Medulla oblongata (tissue), 1 donor: ENCODE data around the gene SLC22A12.

ENCODE experiments used
- DNase-seq: peaks from one replicate; pipeline ENCODE4 v3.0.0-alpha.2; 2015; ENCODE audit errors: extremely low spot score

SLC22A12 gene

GRCh38 chr11:64624883-64625481, 34.0 kb downstream of the SLC22A12 start:
- peak; percentile 59 for DNase-seq

DNA sequence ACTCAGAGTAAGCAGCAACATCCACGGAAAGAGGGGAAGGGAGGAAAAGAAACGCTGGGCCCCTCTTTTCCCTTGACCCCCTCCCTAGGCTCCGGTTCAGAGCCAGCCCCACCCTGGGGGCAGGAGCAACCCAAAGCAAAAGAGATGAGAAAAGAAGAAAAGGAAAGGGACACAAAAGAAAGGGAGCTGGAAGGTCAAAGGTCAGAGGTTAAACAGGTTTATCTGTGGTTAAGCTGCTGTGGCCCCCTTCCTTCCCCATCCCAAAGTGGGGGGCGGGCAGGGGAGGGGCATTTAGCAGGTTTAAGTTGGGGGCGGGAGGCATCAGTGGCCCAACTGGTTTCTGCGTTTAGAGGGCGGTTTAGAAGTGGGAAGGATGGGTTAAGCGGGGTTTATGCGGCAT, 35.6 kb downstream of the SLC22A12 start:
- no peak for DNase-seq

DNA sequence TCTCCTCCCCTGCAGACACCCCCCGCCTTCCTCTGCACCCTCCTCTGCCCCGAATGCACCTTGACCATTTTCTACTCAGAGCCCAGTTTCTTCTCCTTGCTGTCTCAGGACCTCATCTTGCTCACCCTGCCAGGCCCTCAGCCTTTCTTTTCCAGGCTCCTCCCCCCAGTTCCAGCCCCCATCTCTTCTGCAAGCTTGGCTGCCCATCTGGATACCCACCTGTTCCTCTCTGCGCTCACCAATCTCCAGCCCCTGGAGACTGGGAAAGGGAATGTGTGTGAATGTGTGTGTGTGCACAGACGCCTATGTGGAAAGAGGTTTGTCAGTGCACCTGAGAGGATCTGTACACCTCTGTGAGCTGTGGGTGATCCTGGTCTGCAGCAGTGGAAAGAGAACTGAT, 36.4 kb downstream of the SLC22A12 start:
- no peak for DNase-seq

DNA sequence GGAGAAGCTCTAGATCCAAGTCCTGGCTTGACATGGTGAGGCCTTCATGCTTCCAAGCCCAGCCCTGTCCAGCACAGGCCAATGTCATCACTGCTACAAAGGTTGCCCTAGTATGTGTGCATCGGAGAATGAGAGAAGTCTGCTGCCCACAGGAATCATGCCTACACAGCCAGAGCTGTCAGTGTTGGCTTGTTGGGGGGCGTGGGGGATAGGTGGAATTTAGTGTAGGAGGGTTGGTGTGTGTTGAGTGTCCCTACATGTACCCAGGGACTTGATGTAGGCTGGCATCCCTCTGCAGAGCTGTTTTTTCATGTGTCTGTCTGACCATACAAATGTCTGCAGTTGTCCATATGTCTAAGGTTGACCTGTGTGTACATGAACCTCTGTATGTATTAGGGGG, 37.6 kb downstream of the SLC22A12 start:
- DNase-seq, result no peak

GRCh38 chr11:64629103-64629502, 38.1 kb downstream of the SLC22A12 start:
- no peak for DNase-seq

GRCh38 chr11:64629796-64630562, 39.0 kb downstream of the SLC22A12 start:
- no peak for DNase-seq

GRCh38 chr11:64631675-64632074, 40.7 kb downstream of the SLC22A12 start:
- DNase-seq, result no peak

GRCh38 chr11:64632237-64632636, 41.2 kb downstream of the SLC22A12 start:
- no peak for DNase-seq

DNA sequence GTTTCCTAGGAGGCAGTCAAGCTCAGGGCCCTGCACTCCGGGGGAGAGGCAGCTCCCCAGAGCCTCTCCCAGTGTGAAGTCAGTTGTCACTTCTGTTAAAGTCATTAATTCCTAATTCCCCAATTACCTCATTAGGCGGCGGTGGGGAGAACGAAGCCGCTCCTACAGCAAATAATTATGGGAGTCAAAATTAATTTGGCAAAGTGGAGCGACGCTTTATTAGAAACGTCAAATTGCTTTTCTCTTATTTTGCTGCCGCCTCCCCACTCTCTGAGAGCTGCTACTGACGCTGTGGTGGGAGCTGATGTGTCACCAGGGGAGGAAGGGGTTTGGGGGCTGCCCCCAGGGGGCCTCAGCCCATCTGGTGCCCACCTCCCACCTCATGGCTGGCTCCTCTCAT, 41.6 kb downstream of the SLC22A12 start:
- no peak for DNase-seq

DNA sequence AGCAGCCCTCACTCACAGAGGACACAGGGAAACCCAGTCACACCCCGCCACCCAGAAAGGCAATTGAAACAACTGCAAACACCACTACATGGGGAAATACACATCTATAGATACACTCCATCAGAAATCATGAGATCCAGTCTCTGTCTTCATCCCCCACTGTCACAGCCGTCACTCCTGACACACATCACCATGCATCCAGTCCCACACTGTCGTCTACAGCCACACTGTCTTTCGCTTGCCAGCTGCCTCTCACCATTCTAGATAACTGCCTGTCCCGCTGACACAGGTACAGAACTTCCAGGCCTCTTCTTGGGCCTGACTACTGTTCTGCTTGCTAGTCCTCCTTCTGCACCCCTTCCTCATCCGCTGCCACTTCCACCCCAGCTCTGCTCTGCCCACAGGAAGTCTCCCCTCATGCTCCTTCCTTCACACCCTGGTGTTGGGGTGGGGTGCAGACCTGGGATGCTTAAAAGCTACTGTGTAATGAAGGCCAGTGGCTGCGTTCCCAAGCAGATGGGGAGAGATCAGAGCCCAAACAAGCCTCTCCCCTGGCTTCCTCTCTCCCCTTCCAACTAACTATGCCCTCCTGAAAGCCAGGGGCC, 42.6 kb downstream of the SLC22A12 start:
- no peak for DNase-seq

GRCh38 chr11:64637334-64638017, 46.5 kb downstream of the SLC22A12 start:
- DNase-seq, result peak; percentile 43

DNA sequence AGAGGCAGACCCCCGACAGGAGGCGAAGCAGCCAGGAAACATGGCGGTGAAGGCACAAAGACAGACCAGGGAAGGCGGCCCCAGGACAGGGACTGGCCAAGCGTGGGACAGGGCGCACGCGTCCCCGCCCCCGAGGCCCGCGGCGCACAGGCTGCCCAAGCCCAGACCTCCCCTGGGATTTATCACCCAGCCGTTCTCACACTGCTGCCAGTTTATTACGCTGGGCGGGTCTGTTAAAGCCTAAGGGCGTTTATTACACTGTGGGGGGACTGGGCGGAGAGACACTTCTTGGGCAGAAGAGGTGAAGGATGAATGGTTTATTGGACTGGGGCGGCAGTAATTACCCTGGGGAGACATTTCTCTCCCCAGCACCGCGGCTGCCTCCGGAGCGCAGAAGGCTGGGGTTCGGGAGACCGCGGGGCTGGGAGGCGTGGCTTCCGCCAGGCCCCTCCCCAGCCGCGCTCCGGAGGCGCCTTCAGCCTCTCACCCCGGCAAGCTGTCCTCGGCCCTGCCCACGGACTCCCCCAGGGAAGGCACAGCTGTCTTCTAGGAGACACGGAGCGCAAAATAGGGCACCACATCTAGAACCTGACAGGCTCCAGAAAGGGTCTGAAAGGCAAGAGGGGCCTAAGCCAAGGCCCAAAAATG, 47.1 kb downstream of the SLC22A12 start:
- no peak for DNase-seq

- no peak for DNase-seq
These were observed 47.8 kb downstream of the SLC22A12 start for GRCh38 chr11:64638829-64639228.

DNA sequence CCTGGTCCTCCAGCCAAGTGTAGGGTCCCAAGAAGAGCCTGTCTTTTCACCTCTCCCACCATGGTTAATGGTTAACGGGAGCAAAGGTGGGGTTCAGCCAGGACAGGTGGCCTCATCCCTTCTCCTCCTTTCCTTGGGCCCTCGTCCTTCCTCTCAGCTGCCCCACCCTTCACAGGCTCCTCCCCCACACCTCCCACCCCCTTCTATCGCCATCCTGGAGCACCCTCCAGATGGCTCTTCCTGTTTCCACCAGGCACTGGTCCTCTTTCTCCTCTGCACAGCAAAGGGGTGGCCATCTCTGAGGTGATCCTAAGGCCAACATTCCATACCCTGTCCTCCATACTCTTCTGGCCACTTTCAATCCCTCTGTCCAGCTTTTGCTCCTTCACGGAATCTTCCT, 48.9 kb downstream of the SLC22A12 start:
- no peak for DNase-seq

GRCh38 chr11:64641596-64642417, 50.8 kb downstream of the SLC22A12 start:
- DNase-seq, result no peak

- DNase-seq, result no peak
These were observed 51.4 kb downstream of the SLC22A12 start for GRCh38 chr11:64642418-64642735.

DNA sequence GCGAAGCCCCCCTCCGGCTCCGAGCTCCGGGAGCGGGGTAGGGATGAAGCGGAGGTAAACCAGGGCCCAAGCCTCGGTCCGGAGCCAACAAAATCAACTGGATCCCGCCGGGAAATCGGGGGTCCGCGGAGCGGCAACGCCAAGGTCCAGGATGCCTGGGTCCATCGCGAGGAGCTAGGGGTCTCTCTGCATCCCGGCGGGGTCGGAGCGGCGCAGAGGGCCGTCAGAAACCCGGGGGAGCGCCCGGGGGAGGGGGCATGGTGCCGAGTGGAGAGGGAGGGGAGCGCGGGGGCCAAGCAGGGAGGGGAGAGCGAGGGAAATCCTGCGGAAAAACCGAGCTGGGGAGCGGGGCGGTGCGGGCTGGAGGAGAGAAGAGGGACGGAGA, 51.8 kb downstream of the SLC22A12 start:
- no peak for DNase-seq

DNA sequence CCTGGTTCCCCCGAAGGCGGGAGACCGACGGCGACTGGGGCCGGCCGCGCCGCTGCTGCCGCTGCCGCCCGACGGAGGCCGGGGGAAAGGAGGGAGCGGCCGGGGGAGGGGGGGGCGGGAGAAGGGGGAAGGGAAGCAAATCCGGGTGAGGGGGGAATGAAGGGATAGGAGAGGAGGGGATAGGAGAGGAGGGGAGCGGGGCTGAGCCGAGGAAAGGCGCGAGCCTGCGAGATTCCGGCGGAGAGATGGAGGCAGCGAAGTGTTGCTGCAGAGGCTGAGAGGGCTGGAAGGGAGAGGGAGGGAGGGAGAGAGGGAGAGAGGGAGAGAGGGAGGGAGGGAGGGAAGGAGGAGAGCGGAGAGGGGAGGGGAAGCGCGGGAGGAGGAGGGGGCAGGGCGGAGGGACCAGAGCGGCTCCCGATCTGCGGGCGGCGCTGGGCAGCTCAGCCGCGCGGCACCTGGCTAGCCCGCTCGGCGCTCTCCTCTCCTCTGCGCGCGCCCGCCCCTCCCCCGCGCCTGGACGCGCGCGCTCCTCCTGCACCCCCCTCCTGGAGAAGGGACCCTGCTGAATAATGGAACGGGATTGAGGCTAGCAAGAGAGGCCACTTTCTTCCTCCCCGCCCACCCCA, 52.3 kb downstream of the SLC22A12 start:
- peak; percentile 61 for DNase-seq

GRCh38 chr11:64643920-64644646, 53.1 kb downstream of the SLC22A12 start:
- no peak for DNase-seq

- DNase-seq, result no peak
These were observed 53.7 kb downstream of the SLC22A12 start for GRCh38 chr11:64644647-64645275.
